ENCODE data around the gene PTOV1.

DNA sequence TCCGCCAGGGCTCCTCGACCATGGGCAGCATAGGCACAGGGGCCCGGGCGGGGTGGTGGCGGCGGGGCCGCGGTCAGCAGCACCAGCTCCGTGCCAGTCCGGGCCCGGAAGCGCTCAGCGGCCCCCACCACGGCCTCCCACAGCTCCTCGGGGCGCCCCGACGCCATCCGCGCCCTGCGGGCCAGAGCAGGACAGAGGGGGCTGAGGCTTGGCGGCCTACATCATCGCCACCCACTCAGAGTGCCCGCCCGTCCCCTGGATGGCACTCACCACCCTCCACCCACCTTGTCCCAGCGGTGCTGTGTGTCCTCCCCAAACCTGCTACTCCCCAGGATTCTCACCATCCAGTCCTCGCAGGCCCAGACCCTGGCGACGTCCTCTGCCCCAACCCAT lies 22.2 kb downstream of the PTOV1 start:
- TF ChIP-seq BHLHE40 (IDR thresholded peaks at IDR 0.05; ENCODE audit: borderline replicate concordance) (no peak), LEF1 (IDR thresholded peaks at IDR 0.05; ENCODE audit: borderline replicate concordance) (no peak), HDGF (IDR thresholded peaks at IDR 0.05; ENCODE audit: borderline replicate concordance) (no peak), SUZ12 (IDR thresholded peaks at IDR 0.05) (no peak), SP1 (IDR thresholded peaks at IDR 0.05) (no peak), ARNT (IDR thresholded peaks at IDR 0.05) (no peak), L3MBTL2 (conservative IDR thresholded peaks at IDR 0.05) (no peak), PKNOX1 (IDR thresholded peaks at IDR 0.05) (no peak)

Data from HEK293T (cell line).